CD4-positive, alpha-beta T cell treated with Interleukin-17A for 1 hour (primary cell): ENCODE data around the gene ZBED4.

Experiments used
- DNase-seq: peaks from one replicate; pipeline ENCODE4 v3.0.0-alpha.2; 2020

ZBED4 gene

DNA sequence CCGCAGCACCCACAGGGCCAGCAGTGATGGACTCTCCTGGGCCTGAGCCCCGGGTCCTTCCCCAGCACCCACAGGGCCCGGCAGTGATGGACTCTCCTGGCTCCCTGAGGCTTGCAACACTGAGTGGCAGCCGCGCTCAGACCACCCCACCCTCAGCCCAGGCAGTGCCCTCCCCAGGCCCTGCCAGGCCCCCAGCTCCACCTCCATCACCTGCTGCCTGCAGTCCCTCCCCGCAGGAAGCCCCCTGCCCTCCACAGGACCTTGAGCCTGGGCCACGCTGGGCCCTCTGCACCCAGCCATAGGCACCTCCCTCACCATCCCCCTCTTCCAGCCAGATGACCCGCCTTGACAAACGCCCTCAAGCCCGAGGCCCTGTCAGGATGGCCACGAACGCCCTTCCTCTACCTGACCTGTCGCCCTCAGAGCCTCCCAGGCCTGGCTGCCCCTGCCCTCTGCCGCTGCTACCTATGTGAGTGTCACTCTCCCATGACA lies 53.2 kb downstream of the ZBED4 start:
- no peak for DNase-seq

DNA sequence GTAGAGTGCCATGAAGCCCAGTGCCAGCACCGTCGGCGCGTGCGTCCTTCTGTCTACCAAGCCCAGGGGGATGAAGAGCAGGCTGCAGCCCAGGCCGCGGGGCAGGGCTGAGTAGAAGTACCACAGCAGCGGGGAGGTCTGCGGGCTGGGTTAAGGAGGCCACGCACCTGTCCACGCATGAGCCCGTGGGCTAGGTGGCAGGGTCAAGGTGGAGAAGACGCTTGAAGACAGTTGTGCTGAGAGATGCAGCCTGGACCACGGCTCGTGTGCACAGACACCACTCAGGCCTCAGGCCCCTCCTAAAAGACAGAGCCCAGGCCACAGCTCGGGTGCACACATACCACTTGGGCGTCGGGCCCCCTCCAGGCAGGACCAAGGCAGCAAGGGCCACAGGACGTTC lies 54.2 kb downstream of the ZBED4 start:
- DNase-seq, result no peak

DNA sequence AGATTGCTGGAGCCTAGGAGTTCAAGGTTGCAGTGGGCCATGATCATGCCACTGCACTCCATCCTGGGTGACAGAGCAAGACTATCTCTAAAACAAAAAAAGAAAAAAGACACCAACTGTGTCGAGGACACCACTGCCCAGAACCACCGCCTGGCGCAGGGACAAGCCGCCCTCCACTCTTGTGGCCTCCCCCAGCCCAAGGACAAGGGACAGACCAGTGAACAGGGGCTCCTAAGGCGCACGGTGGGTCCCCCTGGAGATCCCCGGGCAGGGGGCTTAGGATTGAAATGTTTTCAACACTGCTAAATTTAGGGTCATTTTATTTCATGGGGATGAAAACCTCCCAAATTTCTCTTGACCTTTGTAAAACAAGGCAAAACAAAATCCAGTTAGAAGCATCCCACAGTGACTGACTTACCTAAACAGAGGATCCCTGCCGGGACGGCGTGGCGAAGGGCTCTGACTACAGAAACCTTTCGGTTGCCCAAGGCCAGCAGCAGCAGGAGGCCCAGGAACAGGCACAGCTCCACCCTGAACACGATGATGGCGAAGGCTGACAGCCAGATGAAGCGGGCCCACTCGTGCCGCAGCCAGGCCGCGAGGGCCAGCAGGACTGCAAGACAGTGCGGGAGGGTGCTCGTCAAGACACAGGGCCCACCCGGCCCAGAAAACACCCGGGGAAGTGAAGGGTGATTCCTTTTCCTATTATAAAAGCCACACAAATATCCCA lies 56.0 kb downstream of the ZBED4 start:
- DNase-seq, result no peak

DNA sequence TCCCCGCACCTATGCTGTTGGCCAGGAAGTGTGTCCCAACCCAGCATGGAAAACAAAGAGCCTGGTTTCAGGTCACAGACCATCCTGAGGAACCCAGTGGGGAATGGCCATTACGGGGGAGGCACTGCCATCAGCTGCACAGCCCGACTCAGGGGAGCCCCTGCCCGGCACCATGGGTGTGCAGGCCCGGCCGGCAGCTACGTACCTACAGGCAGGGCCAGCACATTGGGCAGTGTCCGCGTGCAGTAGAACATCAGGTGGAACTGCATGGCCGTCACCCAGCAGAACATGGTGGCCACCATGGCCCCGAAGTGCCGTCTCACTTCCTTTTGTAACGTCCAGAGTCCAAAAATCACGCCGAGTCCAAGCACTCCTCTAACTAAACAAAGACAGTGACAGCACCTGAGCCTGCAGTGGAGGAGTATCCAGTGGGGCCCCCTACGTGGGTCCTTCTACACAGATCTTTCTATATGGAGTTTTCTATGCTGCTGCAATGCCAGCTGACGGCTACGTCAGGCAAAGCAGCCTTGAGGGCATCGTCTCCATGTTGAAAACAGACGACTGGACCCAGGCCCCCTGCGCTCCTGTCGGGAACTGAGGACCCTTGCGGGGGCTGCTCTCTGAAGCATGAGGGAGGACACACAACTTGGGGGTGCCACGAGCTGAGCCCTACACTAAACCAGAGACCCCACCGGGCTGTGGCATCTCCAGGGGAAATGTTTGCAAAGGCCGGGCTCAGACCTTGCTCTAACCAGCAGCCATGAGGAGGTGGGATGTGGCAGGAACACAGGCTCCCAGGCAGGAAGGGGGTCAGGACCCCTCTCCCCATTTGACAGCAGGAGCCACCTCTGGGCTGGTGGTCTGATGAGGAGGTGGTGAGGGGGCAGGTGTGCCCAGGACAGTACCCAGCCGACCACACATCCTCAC lies 56.8 kb downstream of the ZBED4 start:
- DNase-seq, result no peak

DNA sequence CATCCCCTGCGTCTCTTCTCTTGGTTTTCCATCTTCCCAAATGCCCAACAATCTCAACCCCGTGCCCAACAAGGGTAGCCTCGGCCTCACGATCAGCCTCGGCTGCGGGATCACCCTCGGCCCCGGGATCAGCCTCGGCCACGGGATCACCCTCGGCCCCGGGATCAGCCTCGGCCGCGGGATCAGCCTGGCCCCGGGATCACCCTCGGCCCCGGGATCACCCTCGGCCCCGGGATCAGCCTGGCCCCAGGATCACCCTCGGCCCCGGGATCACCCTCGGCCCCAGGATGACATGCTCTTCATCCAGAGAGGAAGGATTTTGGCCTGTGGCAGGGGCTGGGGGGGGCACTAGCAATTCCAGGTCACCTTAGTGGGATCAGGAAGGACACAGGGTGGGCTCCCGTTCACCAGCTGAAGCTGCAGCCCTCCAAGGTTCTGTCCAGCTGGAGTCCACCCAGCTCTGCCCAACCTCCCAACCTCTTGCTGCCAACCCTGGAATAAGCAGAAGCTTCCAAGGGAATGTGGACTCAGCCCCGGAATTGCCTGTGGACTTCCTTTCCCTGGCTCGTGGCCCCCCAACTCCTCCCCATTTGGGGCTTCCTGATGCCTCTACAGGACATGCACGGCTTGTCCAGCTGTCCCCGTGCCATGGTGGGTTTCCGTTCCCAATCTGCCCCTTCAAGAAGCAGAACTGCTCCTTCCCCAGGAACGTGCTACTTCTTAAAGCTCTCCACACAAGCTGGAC lies 58.4 kb downstream of the ZBED4 start:
- no peak for DNase-seq

DNA sequence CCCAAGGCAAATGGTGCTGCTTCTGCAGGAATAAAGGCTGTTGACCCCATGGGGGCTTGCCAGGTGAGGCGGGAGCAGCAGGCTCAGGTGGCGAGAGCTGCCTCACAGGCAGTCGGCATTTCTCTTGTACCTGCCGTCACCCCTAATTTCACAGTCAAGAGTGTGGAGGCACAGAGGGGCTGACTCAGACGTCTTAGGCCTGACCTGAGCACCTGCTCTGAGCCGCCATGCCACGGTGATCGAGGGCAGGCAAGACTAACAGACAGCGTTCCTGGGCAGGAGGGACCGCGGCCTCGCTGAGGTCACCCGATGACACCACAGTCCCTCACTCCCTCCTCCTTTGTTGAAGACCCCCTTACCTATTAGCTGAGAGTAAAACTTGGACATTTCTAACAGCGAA lies 59.4 kb downstream of the ZBED4 start:
- DNase-seq, result no peak

DNA sequence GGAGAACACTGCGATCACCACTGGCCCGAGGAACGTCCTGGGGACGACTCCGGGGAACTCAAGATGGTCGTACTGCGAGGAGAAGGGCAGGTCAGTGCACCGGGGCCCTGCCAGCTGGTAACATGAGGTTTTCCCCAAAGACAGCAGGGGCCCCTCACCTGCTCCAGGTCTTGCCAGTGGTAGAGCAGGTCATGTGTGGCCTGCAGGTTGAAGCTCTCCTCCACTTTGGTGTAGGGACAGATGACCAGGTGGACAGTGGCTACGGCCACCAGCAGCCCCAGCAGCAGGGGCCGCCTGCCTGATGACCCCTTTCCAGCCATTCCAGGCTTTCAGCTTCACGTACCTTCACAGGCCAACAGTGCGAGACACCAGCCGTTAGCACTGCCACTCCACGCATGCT lies 59.8 kb downstream of the ZBED4 start:
- no peak for DNase-seq

DNA sequence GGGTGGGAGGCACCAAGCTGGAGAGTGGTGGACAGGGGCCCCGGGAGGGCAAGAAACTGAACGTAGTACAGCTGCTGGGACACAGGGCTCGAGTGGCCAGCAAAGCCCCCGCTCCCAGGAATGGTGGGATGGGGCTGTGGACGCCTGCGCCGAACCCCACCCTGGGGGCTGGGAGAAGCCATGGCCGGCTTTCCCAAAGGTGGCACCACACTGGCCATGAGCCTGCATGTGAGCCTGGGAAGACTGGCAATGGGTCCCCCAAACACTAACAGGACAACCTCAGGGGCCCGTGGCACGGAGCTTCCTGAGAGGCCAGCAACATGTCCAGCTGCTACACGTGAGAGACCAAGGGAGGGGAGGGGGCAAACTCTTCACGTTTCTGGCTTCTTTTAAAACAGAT lies 60.6 kb downstream of the ZBED4 start:
- DNase-seq, result no peak

DNA sequence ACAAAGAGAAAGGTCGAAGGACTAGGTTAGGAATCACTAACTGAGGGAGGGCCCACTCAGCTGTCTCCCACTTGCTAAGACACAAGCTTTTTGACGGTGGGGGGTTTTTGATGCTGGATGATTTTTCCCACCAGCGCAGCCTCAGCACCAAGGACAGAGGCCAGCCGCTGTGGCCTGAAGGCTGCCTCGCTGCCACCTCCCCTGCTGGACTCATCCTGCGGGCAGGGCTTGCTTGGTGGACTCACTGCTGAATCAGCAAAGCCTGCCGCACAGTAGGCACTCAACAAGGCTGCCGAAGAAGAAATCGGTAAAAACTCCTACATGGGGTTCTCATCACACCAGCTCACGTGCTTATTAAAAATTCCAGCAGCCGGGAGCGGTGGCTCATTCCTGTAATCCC lies 62.0 kb downstream of the ZBED4 start:
- DNase-seq, result no peak

DNA sequence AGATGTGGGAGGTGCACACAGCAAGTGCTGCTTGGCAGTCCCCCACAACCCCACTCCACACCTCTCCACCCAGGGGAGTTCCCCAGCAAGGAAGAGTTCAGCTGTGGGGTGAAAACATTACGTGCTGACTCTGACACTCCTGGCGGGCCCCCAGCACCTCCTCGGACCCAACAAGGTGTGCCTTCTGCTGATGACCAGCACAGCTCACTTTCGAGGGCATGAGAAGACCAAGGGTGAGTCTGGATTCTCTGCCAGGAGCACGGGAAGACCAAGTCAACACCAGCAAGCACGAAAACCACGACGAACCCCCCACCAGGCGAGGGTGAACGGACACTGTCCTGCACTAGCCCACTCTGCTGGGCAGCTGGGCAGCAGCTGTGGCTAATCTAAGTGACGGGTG lies 63.2 kb downstream of the ZBED4 start:
- DNase-seq, result peak; percentile 20

DNA sequence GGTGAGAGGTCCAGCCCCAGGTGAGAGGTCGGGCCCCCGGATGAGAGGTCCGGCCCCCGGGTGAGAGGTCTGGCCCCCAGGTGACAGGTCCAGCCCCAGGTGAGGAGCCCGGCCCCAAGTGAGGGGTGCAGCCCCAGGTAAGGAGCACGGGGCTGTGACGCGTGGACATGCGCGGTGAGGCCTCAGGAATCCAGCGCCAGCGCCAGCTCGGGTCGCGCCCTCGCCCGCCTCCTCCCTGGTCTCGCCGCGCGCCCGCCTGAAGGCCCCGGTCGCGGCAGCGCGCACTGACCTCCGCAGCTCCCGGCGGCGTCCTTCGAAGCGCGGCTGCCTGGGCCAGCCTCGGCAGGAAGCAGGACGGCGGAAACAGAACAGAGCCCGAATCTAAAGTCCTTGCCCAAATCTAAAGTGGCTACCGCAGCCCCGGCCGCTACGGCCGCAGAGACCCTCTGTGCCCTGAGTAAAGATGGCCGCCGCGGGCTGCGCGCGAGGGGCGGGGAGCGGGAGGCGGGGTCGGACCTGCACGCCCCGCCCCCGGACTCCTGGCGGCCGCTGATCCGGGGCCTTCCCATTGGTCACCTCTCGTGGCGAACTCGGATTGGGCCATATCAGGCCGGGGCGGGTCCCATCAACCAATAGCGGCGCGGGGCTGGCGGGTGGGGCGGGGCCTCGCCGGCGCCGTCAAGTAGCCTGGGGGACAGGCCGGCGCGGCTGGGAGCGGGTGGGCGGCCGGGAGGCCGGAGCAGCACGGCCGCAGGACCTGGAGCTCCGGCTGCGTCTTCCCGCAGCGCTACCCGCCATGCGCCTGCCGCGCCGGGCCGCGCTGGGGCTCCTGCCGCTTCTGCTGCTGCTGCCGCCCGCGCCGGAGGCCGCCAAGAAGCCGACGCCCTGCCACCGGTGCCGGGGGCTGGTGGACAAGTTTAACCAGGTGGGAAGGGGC lies 64.6 kb downstream of the ZBED4 start, which contains the start of the genes ALG12 and CRELD2:
ALG12 (minus strand) TSS at position 465 of the 937 bp plus-strand sequence. CDS start 4,673 bp downstream, outside the sequence.
CRELD2 (plus strand) TSS at position 661 of the 937 bp plus-strand sequence; CDS start at position 797, 136 bp downstream.
- DNase-seq, result peak; percentile 97

DNA sequence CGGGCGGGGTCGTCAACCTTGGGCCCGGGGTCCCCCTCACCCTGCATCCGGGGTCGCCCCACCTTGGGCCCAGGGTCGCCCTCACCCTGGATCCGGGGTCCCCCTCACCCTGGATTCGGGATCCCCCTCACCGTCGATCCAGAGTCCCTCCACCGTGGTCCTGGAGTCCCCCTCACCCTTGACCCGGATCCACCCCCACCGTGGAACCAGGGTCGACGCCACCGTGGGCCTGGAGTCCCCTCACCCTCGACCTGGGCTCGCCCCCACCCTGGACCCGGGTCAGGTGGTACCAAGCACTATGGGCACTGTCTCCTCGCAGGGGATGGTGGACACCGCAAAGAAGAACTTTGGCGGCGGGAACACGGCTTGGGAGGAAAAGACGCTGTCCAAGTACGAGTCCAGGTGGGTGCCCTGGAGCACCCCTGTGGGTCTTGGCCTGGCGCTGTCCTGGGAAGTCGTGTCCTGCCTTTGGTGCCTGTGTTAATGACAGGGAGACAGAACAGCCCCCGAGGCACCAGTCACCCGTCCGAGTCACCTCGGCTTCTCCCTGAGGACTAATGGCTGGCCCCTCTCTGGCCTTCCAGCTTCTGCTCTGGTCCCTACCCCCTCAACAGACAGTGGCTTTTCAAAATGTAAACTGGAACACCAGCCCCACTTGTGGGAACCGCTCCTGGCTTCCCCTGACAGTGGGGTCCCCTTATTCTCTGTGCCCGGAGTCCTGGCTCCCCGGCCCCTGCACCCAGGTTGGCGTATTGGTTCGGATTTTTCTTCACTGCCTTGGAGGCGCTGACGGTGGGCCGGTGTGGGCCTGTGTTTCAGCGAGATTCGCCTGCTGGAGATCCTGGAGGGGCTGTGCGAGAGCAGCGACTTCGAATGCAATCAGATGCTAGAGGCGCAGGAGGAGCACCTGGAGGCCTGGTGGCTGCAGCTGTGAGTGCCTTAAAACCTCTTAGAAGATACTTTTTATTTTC lies 65.6 kb downstream of the ZBED4 start:
- DNase-seq, result no peak

DNA sequence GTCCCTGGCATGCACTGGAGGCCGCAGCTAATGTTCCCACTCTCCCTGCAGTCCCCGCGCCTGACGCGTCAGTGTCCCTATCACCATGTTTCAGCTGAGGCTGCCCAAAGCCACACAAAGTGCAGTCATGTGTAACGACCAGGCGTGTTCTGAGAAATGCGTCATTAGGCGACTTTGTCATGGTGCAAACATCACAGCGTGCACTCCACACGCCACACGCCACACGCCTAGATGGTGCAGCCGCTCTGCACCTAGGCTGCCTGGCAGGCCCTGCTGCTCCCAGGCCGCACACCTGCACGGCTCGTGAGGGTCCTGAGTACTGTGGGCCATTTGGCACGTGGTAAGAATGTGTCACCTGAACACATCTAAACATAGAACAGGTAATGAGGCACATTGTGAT lies 67.2 kb downstream of the ZBED4 start:
- no peak for DNase-seq

DNA sequence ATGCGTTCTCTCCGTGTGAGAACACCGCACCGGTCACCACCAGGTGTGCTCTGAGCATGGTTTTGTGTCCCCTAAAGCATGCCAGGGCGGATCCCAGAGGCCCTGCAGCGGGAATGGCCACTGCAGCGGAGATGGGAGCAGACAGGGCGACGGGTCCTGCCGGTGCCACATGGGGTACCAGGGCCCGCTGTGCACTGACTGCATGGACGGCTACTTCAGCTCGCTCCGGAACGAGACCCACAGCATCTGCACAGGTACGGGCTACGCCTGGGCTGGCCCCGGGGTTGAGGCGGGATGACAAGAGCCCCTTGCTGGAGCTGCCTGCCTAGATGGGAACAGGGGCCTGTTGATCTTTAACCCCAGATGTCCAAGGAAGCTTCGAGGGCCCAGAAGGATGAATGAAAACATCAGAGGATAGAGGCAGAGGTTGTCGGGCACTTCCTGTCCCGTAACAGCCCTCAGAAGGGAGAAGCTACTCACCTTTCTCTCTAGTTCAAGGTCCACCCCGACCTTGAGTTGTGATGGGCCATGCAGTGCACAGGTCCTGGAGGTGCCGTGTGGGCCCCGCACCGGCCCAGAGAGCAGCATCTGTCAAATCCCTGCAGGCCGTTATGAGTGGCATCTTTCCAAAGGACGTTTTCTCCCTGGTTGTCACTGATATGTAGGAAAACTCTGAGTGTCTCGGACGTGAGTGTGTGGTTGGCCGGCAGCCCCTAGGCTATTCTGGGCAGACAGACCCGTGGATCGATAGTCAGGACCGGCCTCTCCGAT lies 68.0 kb downstream of the ZBED4 start:
- DNase-seq, result no peak

DNA sequence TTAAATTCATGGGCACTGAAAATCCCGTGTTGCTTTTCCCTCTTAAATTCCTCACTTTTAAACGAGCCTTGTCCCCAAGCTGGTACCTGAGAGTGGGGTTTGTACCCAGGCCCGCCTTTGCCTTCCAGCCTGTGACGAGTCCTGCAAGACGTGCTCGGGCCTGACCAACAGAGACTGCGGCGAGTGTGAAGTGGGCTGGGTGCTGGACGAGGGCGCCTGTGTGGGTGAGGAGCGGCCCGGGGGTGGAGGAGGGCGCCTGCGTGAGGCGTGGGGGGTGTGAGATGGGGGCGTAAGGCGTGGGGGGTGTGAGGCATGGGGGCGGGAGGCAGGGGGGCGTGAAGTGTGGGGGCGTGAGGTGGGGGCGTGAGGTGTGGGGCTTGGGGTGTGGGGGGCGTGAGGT lies 68.8 kb downstream of the ZBED4 start:
- DNase-seq, result no peak

DNA sequence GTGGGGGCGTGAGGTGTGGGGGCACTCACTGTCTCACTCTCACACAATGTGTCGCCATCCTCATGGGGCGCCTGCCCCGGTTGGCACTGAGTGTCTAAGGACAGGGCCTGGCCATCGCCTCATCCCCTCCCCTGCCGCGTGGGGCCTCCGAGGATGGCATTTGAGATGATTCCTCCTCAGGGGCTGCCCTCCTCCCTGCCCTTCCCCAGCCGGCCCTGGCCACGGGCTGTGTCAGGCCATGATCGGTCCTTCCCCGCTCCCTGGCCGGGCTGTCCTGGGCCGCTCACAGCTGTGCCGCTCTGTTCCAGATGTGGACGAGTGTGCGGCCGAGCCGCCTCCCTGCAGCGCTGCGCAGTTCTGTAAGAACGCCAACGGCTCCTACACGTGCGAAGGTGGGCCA lies 69.3 kb downstream of the ZBED4 start:
- DNase-seq, result no peak

DNA sequence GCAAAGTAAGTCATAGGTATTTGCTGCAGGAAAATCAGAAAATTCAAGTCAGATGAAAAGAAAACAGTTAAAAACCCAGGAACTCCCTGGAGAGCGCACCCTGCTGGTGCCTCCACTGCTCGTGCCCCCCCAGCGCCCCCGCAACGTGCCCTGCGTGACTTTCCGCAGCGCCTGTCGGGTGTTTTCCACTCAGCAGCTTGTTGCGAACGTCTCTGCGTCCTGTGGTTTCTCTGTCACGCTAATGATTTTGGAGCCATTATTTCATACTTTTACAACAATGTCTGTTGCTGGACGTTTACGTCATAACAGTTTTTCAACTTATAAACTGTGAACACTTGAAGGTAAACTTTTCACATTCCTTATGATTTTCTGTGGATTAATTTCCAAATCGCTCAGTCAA lies 69.8 kb downstream of the ZBED4 start:
- peak; percentile 39 for DNase-seq

DNA sequence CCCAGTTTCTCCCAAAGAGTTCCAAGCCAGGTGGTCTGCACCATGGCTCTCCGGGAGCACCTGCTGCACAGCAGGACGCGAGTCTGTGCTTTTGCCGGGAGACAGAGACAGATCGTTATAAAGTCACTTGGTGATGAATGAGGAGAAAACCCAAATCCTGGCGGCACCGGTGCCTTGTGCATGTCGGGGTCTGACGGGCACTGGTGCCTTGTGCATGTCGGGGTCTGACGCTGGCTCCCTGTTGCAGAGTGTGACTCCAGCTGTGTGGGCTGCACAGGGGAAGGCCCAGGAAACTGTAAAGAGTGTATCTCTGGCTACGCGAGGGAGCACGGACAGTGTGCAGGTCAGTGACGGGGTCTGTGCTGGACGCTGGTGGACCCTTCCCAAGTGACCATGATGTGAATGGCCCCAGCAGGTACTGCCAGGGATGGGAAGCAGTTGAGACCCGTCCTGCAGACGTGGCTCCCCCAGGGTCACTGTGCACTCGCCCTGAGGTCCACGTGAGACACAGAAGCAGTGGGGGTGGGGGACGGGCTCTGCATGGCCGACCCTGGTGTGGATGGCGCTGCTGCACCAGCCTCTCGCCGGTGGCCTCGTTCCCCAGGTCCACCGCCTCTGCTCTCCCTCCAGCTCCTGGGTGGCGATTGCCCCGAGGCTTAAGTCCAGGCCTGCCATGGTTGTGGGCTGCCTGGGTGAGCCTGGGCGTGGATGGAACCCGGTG lies 70.6 kb downstream of the ZBED4 start:
- DNase-seq, result no peak

DNA sequence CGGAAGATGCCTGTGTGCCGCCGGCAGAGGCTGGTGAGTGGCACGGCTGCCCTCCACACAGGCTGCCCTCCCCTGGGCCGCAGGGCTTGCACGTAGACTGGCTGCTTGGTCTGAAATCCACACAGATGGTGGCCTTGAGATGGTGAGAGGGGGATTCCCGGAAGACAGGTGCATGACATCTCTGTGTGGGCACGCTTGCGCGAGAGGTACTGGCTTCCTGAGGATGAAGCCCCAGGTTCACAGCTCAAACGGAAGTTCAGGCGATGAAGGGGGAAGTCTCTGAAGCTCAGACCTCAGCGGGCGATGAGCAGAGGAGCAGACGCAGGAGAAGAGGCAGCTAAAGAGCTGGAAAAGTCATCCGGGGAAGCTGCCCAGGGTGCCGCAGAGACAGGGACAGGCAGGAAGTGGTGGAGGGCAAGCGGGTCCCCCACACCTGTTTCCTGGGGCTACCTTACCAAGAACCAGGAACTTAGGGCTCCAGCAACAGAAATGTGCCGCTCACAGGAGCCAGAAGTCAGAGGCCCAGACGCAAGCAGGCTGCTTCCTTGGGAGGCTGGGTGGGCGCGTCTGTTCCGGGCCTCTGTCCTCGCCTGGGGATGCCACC lies 72.0 kb downstream of the ZBED4 start:
- DNase-seq, result peak; percentile 90
